Ammon's horn (tissue), 1 donor: ENCODE measurements around the gene KCNQ5.

Experiments
- DNase-seq: peaks from one replicate; pipeline ENCODE4 v3.0.0-alpha.2; 2016; ENCODE audit warnings: low spot score

The KCNQ5 gene

DNA sequence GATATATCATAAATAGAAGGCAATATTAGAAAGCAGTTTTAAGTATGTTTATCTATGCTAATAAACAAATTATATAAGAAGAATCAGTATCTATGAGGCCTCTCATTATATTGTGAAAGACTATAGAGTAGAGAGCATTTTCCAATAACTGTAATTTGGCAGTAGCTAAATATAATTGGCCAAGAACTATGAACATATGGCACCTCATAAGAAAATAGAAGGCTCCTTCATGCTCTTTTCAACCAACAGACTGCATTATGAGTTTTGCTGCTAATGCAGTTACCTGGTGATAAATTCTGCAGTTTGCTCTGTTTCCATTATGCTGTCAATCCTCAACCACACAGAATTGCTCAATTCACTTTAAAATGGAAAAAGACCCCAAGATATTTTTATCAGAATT, 382.4 kb downstream of the KCNQ5 start:
- no peak for DNase-seq

DNA sequence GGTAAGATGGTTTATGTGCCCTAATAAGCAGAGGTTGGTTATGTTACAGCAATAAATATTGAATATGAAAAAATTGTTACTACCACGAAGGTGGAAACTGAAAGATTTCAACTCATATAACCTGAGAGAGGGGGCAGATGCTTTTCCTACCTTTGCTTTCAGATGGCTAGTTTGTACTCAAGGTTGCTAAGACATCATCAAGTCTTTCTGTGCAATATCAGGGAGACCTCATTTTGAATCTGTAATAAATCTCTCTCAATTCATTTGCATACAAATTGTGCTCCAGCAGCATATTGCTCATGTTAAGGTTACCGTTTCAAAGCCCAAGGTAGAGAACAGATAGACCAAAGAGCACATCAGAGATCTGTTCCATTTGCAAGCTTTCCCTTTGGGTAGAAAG, 383.0 kb downstream of the KCNQ5 start:
- no peak for DNase-seq

DNA sequence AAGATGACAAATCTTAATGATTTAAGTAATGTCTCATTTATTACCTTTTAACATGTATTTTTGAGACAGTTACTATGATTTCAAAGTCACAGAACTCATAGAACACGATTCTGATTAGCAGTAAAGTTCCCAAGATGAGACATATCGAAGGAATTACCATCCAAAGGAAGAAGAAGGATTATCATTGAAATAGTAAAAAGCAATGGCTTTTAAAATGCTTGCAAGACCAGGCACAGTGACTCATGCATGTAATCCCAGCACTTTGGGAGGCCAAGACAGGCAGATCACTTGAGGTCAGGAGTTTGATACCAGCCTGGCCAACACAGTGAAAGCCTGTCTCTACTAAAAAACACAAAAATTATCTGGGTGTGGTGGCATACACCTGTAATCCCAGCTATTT, 384.3 kb downstream of the KCNQ5 start:
- DNase-seq, result no peak

DNA sequence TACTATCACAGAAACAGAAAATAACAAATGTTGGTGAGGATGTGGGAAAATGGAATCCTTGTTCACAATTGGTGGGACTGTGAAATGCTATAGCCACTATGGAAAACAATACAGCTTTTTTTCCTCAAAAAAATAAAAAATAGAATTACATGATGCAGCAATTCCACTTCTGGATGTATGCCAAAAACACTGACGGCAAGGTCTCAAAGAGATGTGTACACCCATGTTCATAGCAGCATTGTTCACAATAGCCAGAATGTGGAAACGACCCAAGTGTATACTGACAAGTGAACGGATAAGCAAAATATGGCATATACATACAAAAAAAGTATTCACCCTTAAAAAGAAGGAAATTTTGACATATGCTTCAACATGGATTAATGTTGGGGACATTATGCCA, 390.1 kb downstream of the KCNQ5 start:
- no peak for DNase-seq

DNA sequence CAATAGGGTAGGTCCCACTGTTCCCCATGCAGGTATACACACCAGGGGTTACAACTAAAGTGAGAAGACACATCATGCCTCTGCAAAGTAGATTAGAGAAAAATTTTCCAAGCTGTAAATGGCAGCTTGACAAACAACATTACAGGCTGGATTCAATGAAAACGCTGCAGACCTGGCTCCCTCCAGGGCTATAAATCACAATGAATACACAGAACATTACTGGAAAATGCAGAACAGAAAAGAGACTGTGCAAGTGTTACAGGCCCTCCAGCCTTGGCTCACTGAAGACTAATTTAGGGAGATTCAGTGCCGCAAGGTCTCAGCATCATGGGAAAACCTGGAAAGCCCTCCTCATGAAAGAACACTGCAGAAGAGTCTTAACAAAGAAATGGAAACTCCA, 395.6 kb downstream of the KCNQ5 start:
- DNase-seq, result no peak

DNA sequence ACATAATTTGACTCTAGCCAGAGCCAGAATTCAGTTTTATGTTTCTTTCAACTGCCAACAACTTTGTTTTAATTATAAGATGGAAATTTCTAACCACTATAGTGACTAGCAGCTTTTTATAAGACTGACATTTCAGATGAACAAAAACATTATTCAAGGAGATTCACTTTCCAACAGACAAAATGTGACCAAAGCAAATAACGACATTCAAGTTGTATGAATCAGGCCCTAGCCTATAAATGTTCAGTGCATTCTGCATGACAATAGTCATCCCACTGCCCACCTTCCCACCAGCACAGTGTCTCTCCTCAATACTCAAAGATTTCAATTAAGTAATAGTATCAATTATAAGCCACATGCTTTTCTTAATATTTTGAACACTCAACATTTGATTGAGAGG, 402.7 kb downstream of the KCNQ5 start:
- no peak for DNase-seq

DNA sequence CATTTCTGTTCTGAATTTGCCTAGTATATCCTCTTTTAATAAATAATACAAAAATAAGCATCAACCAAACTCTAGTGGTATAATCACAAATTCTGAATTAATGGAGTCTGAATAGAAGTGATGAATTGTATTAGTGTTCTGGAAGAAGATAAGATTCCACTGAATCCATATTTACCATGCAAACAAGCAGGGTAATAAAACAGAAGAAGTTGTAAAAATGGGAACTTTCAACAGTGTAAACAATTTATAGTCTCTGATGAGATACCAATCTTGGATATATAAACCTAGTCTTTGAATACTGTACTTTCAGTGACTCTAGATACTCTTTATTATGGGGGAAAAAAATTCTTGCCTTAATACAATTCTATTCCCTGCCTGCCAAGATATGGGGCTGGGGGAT, 405.8 kb downstream of the KCNQ5 start:
- DNase-seq, result no peak

DNA sequence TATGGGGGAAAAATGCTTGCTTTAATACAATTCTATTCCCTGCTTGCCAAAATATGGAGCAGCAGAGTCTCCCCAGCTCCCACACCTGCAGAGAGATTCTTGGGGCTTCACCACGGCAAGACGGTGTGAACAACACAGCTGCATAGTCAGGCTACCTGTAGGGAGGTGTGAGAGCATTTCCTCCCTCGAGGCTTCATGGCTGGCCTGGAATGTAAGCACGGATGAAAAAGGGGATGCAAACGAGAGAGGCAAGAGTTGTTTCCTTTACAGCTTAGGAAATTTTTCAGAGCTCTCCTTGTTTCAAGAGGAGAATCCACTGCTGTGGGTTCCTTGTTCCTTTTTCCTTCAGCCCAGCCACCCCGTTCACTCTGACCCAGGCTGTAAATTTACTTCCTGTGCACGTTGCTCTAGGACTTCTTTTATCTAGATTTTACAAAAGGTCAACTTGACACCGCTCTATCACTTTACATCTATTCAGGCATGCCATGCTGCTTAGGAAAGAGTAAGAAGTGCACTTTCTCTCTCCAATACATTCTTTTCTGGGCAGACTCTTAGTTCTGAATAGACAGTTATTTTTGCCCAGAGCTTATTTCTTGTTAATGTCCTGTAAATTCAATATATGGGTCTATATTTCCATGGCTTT, 406.4 kb downstream of the KCNQ5 start:
- no peak for DNase-seq

DNA sequence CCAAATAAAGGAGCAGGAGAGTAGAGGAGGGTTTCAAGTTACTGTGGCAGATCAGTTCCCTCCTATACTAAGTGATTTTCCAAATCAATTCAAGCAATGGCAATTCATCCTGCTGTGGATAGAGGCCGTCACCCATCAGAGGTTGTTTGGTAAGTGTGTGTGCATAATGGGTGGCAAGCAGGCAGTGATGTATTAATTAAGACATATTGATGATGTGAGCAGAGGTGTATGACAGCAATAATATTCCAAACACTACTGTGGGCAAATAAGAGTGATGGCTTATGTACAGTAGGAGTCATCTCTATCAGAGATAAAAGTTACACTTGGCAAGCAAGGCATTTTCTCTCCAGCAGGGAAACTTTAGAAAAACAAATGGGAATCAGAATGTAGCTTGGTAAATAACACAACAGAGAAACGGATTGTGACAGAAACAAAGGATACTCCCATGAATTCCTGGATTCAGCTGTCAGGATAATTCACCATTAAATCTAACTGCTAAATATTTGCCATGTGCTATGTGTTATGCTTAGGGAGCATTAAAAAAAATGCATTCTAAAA, 407.1 kb downstream of the KCNQ5 start:
- DNase-seq, result no peak

DNA sequence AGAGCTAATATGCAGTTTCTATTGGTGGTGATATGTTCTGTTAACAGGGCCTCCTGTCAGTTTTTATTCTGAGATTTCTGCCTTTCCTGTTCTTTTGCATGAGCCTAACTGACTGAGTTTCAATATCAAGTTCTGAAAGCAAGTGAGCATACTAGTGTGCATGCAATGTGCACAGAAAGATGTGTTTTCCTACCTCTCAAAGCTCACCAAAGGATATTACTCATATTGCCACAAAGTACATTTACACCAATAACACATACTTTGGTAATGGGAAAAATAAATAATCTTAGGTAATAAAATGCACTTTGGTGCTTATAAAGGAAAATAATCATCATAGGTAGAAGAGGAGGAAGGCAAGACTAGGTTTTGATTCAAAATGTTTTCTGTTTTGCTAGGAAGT, 408.4 kb downstream of the KCNQ5 start:
- DNase-seq, result no peak

DNA sequence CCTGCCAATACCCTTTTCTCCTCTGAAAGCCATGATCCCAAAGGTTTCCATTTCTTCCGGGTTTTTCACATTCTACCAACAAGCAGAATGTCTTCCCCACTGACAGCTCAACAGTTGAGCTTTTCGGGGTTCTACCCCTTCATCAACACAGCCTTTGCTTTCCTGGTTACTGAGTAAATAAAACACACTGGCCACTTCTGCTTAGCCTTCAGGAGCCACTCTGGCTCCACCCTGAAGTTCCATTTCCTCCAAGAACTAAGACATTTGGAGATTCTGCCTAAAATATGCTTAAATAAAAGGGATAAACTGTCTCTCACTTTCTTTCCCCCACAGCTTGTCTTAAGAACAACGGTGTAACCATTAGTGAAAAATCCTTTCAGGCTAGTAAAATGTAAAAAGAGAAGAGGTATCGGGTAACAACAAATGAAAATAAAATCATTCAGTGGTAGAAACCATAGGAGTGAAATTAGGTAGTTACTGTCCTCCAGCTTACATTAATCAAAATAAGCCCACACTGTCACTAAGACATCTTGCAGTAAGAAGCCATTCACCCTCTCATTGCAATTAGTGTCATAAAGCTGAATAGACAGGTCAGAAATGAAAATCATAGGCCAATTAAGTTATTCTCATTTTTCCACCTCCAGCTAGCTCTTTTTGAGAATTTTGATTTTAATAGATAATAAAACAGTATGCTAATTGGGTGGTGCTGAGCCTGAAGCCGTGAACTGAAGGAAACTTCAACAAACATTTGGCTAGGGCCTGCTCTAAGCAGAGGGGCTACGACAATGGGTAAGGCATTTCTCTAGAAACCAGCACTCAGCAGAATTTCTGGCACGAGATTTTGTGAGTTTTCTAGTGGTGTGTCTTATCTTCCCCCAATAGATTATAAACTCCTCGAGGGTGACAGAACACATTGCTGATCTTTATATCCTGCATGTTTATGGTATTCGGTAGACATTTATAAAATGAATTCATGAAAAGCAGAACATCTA, 409.2 kb downstream of the KCNQ5 start:
- no peak for DNase-seq

DNA sequence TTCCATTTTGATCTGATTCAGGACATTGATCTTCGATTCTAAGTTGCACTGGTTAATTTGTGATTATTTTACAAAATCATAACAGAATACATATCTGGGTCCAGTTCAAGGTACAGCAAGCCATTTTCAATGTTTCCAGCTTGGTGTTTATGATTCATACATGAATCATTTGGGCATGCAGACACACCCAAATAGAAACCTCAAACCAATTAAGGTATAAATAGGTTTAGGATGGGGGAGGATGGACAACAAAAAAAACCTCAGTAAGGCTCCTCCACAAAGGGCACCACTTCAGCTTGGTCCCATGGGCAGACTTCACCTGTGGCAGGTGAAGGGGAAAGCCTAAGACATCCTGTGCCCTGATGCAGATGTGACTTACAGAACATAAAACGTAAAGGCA, 410.7 kb downstream of the KCNQ5 start:
- DNase-seq, result no peak

DNA sequence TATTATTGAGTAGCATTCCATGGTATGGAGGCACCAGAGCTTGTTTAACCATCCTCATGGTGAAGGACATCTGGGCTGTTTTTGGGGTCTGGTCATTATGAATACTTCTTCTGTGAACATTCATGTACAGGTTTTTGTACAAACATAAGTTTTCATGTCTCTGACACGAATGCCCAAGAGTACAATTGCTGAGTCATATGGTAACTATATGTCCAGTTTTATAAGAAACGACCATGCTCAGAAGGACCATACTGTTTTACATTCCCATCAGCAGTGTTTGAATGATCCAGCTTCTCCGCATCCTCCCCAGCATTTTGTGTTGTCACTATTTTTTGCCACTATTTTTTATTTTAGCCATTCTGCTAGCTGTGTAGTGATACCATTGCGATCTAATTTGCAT, 414.8 kb downstream of the KCNQ5 start:
- no peak for DNase-seq

DNA sequence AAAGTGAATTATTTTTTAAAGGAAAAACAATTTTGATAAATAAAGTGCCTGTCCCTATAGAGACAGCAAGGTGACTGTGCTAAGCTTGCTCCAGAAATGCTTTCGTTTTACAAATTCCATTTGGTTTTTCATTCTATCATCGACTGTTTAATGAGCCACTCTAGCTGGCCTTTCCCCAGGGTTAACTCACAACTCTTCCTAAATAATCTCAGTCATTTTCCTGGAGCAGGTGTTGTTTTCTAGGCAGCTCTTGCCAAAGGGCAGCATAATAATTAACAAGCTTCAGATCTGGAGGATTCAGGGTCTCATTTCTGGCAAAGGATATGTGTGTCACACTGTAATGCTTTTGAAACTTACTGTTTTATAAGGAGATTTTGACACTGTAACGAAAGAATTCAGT, 419.2 kb downstream of the KCNQ5 start:
- DNase-seq, result no peak

DNA sequence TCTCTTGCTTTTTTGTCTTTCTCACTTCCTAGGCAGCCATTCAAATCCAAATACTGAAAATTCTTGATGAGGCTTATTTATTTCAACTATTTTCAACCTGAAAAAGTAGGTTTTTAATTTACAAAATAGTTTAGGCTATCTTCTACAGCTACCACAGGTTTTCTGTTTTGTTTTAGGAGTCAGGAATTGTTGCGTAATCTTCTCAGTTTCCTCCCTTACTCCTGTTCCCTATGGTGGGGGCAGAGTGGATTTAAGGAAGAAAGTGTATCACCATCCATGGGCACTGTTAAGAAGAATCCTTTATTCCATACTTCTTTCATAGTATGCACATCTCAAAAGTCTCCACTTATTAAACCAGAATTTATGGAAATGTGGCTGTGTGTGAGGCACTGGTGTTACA, 421.0 kb downstream of the KCNQ5 start:
- DNase-seq, result no peak

DNA sequence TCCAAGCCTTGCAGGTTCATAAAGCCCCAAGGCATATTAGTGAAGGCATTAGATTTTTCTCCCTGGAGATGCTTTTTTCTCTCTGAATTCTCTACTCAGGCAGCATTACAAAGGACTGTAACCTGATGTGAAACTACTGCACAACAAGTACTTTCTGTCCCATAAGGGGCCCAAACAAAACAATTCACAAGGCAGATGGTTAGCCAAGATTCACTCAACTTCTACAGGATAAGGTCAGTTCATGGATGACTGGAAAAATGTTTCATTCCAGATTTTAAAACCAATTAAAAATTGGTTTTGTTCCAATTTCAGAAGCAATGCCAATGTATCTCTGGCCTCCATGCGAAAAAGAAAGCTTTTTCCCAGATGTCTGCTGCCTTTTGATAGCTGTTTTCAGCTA, 421.6 kb downstream of the KCNQ5 start:
- DNase-seq, result no peak

DNA sequence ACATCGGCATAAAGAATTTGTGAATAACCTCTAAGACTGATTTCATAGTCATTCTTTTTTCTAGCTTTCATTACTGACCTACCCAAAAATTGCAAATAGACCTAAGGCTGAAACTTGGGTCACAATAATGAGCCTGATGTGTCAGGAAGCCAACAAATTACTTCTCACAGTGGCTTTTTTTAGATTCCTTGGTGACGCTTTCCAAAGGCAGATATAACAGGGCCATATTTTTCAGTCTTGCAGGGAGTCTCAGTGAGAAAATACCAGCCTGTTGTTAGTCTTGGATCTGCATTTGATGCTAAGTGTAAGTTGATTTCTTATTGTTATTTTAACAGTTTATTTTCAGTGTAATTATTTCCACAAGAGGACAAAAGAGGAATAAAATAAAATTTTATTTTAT, 423.7 kb downstream of the KCNQ5 start:
- DNase-seq, result no peak

DNA sequence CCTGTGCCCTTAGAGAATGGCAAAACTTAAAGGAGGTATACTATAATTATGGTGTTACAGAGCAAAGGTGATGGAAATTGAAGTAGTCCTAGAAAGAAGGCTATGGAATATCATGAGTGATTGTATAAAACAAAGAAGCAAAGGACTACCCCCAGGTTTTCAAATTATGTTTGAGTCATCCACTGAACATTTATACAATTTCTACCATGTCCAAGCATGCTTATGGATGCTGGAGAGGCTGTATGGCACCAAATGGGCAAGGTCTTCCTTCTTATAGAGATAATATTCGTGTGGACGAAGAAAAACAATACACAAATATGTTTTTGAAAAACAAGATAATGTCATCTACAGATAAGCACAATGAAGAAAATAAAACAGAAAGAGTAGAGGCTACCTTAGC, 425.9 kb downstream of the KCNQ5 start:
- no peak for DNase-seq

DNA sequence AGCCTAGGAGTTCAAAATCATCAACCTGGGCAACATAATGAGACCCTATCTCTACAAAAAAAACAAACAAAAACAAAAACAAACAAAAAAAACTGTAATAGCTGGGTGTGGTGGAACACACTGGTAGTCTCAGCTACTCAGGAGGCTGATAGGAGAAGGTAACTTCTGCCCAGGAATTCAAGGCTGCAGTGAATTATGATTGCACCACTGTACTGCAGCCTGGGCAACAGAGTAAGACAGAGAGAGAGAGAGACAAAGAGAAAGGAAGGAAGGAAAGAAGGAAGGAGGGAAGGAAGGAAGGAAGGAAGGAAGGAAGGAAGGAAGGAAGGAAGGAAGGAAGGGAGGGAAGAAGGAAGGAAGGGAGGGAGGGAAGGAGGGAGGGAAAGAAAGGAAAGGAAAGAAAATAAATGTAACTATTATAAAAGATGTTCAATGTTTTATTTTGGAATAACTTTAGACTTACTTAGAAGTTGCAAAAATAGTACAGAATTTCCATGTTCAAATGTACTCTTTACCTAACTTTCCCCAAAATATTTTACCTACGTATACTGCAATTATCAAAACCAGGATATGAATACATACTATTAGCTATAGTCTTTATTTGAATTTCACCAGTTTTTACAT, 428.2 kb downstream of the KCNQ5 start:
- DNase-seq, result no peak

DNA sequence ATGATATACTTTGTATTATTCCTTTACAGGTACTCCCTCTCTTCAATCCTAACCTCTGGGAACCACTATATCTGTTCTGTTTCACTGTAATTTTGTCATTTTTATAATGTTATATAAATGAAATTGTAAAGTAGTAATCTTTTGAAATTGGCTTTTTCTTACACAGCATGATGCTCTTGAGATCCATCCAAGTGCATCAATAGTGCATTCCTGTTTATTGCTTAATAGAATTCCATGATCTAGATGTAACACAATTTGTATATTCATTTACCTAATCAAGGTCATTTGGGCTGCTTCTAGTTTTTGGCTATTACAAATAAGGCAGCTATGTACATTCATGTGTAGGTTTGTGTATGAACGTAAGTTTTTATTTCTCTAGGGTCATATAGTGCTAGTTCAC, 428.8 kb downstream of the KCNQ5 start:
- no peak for DNase-seq

DNA sequence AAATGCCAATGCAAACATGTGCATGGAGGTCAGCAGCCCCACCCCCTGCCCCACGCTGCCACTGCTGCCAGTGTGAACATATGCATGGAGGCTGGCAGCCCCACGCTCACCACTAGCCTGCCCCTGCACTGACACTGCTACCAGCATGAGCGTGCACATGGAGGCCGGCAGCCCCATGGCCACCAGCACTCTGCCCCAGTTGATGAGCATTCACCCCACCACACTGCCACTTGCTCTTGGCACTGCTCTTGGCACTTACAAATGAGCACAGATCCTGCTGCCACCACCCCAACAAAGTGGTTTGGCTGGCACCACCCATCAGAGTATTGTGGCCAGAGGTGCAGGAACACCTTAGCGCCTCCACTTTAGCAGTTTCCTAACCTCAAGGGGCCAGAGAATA, 429.3 kb downstream of the KCNQ5 start:
- no peak for DNase-seq

DNA sequence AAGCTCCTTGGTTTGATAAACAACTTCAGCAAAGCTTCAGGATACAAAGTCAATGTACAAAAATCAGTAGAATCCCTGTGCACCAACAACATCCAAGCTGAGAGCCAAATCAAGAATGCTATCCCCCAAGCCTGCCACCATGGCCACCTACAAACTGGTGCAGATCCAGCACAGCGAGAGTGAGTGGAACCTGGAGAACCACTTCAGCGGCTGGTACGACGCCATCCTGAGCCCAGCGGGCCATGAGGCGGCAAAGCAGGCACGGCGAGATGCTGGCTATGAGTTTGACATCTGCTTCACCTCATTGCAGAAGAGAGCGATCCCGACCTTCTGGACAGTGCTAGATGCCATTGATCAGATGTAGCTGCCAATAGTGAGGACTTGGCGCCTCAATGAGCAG, 433.1 kb downstream of the KCNQ5 start:
- no peak for DNase-seq

DNA sequence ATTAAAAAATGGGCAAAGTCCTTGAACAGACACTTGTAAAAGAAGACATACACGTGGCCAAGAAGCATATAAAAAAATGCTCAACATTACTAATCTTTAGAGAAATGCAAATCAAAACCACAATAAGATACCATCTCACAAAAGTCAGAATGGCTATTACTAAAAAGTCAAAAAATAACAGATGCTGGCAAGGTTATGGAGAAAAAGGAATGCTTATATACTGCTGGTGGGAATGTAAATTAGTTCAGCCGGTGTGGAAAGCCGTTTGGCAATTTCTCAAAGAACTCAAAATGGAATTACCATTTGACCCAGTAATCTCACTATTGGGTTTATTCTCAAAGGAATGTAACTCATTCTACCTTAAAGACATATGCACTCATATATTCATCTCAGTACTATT, 436.9 kb downstream of the KCNQ5 start:
- DNase-seq, result no peak
